Measurements from ENCODE around the gene UAP1.

UAP1 gene

DNA sequence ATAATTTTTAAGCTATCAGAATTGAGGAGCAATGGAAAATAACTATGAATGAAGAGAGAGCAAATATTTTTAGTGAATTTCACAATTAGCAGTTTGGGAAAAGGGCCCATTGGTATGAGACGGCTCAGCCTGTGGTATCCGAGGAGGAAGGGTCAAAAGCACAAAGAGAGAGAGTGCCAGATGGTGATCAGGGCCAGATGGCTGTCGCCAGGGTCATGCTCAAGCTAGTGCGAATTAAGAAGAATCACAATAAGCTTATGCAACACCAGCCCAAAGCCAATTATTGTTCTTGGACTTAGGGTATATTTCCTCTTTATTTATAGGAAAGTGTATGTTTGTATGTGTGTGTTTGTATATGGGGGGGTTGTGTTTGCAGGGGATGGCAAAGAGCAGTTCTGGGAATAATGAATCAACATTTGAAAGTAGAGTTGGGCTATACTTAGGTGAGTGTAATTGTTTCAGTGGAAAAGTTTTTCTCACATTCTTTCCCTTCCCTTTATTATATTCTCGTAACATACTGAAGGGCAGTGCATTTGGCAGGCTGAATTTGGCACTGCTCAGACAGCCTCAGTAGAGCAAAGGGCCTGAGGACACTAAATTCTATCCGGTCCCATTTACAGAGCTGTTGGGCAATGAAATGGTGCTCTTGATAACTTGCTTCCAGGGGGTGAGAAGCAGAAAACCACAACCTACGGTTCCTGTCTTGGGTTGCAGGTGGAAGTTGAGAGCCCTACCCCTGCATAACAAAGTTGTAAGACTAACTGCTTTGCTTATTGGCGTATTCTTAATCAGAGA, 51.3 kb downstream of the UAP1 start:
- FAIRE-seq: no peak
- DNase-seq (ENCODE audit: low spot score): no peak

DNA sequence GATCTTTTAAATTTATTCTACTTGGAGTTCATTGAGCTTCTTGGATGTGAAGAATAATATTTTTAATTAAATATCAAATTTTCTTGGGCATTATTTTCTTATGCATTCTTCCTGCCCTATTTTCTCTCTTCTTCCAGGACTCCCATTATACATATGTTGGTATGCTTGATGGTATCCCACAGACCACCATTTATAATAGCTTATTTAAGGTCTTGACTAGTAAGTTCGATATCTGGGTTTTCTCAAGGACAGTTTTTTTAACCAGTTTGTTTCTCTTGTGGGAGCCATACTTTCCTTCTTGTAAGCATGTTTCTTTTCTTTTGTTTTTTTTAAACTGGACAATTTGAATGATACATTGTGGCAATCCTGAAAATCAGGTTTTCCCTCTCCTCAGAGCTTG, 55.3 kb downstream of the UAP1 start:
- no peak for FAIRE-seq
- DNase-seq (ENCODE audit: low spot score): no peak

DNA sequence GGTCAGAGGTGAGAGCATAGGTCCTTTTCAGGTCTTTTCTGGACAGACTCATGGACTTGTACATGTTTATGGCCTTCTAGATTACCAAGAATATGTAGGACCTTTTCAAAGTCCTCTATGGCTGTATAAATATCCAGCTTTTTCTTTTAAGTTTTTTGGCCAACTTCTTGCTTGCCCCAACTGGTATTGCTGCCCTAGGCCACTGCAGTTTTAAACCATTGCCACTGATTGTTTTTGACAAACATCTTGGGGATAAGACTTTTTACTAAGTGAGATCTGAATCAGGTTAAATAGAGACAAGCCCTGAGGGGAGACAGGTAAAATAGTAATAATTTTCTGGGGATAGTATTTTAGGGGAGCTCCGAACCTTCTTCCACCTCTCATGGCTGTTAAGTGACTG, 56.0 kb downstream of the UAP1 start:
- no peak for FAIRE-seq
- no peak for DNase-seq (ENCODE audit: low spot score)

DNA sequence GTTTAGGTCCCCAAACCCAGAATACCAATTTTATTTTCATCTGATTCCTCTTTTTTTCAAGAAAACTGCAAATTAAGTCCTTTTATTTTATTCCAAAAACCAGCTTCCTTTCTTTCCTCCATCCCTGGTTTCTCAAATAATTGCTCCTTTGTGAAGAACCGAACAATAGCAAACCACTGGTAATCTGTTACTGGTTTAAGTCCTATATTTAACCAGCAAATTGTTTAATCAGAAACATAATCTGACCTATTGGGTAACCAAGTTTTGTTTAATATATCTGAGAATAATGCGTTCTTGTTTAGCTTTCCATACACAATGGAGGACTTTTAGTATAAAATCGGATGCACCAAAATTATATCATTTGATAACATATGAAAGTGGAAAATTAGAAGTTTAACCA, 57.6 kb downstream of the UAP1 start:
- no peak for FAIRE-seq

DNA sequence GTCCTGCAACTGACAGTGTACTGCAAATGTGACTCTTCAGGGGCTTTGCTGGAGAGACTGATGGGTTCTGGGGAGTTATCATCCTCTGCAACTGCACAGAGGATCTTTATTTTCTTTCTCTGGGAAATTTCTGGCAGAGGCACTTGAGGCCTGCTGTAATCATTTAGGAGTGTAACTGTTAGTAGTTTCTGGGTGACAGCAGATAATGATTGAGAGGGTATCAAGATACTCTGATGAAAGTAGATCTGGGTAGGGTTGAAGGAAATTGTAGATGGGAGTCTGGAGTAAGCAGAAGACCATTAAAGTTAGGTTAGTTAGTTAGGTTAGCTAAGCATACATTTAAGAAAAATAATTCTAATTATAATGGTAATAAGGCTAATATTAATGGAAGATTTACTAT, 59.7 kb downstream of the UAP1 start:
- DNase-seq (ENCODE audit: low spot score): no peak

More for the DNA sequence above, 57.6 kb downstream of the UAP1 start:
- DNase-seq (ENCODE audit: low spot score): no peak

DNA sequence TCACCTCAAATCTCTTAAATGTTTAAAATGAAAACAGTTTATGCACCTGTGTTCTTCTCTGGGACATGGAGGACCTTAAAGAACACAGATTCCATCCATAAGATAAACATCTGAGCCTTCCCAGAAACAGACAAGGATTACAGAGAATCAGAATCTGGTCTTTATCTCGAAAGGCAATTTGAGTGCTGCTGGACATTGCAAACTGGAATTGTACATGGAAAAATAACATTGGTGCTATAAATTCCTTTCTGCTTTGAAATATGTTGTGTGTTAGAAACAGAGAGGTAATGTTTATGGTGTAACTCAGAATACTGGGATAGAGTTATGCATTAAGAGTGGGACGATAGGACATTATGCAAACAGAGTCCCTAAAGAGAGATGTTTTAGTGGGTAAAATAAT, 64.2 kb downstream of the UAP1 start:
- DNase-seq (ENCODE audit: low spot score): no peak
- FAIRE-seq: no peak

More for the DNA sequence above, 59.7 kb downstream of the UAP1 start:
- FAIRE-seq: no peak

DNA sequence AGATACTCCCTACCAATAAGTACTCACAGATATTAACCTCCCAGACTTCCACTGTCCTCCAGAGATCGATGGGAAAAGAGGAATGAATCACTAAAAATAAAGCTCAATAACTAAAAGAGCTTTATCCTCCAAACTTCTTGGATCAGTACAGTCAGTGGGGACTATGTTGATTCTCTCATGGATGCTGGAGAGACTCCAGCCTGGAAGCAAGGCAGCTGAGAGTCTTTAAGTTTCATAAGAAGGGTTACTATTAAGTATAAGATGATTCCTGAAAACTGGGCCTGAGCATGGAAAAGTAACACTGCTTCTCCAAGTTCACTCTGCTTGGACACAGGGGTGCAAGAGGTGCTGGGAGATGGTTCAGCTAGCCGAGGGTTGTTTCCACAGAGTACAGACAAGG, 64.6 kb downstream of the UAP1 start:
- no peak for FAIRE-seq
- no peak for DNase-seq (ENCODE audit: low spot score)

DNA sequence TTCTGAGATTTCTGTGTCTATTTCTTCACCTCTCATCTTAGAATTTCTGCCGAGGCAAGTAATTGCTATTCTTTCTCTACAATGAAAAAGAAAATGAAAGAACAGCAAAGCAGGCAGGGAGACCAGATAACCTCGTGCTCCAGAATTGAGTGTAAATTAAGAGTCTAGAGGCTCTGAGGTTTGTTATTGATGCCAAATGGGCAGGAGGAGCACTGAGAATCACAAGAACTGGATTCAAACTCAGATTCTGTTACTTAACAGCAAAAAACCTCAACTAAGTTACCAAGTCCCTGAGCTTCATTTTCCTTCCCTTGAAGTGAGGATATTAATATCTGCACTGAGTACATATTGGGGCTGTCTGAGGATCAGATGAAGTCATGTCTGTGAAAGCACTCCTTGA, 65.2 kb downstream of the UAP1 start:
- no peak for FAIRE-seq

DNA sequence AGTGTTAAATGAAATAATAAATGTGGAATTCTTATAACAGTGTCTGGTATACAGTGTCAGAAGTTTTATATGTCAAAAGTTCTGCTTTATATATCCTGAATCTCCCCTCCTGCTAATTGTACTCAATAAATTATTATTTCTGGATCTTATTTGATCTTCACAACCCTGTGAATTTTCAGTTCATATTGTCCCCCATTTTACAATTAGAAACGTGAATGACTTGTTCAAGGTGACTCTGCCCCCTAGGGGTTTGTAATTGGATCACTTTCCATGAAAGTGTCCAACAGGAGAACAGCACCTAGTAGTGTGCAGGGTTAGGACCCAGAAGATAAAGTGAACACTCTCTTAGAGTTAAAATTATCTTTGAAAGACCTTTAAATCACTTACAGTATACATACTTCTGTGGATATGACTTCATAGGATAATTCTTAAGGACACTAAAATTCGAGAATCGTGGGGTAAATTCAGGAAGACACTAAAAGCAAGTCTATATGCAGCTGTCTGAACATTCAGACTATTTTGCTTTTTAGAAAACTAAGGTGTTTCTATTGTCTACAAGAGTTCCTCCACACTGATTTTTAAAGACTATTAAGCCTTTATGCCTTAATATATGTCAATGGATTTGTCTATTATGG, 66.3 kb downstream of the UAP1 start:
- no peak for DNase-seq (ENCODE audit: low spot score)
- FAIRE-seq: no peak

More for the DNA sequence above, 65.2 kb downstream of the UAP1 start:
- no peak for DNase-seq (ENCODE audit: low spot score)

DNA sequence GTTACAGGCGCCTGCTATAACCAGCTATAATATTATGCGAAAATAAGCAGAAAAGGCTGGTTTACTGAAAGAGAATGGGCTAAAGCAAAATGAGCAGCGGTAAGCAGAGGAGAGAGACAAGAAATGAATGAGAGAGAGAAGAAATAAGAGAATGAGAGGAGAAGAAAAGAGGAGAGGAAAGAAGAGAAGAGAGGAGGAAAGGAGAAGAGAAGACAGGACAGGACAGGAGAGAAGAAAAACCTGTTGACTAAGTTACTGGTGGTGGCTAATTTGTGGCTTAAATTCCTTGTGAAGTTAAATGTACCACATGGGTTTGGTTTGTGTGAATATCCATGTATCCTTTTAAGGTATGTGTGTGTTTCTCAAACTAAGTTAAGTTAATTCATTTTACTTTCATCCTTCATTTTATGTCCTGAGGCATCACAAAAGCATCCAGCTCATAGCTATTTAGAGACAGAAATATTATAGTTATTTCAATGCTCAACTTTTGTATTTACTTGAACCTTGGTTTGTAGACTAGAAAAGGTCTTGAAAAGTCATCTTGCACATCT, 67.6 kb downstream of the UAP1 start:
- FAIRE-seq (no peak), DNase-seq (ENCODE audit: low spot score) (no peak)

DNA sequence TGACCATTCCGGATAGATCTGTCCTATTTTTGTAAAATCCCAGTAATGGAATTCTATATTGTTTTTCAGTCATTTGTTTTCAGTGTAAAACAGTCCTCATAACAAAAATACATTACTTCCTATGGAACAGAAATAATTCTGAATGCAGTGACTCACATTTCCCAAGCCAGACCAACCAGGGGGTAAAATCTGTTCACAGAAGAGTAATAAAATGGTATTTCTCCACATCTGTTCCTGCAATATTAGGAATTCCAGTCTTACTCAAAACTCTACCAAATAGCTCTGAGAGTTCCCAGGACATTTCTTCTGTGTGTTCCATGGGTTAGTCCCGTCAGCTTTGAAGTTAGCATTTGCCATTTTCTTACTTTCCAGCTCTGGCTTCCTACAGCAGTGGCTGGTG, 68.1 kb downstream of the UAP1 start:
- DNase-seq (ENCODE audit: low spot score) (no peak), FAIRE-seq (no peak)

DNA sequence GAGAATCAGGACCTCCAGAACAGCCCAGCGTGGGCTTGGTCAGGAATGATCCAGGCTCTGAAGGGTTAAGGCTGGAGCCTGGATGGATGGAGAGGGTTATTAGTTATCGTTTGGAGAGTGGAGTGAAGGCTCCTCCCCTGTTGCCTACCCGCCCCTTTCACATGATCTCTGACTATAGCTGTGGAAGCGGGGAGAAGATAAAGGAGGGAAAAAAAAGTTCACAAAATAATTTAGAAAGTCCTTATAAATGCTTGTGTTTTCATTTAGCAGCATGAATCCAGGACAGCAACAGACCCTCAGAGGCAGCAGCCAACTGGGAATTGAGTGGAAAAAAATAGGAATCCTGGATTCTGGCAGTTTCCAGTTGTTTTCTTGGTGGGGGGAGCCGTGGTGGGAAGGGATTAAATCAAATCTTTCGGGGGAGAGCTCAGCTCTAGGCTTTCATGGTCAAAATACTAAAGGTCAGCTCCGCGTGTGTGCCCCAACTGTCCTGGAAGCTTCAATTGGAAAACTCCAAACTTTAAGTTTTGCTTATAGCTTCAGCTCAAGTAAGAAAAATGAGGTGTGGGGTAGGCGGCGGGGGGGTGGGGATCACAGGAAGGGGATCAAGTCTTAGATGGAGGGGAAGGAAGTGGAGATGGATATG, 70.1 kb downstream of the UAP1 start:
- FAIRE-seq (no peak), DNase-seq (ENCODE audit: low spot score) (no peak)

DNA sequence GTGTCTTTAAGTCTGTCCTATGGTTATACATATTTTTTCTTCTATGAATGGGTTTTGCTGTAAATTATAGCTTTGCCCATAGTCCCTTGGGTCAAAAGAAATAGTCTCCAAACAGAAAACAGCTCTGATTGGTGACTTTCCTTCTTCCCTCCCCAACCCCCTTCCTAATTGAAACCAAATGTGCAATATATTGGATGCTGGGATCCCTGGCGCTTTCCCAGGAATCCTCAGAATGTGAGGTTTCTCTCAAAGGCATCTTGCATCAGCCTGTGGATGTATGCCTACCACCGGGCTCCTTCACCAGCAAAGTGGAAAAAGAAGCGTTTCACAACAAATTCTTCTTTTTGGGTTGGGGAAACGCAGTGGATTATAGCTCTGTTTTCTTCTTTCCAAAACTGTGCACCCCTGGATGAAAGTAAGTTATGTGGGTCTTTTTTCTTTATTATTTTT, 70.7 kb downstream of the UAP1 start, which contains the start of gene DDR2:
Gene DDR2, plus strand, starts transcription at position 248 of the 450 bp plus-strand sequence. CDS start 86,600 bp downstream, outside the sequence.
- DNase-seq (ENCODE audit: low spot score) (peak; percentile 46), FAIRE-seq (no peak)

DNA sequence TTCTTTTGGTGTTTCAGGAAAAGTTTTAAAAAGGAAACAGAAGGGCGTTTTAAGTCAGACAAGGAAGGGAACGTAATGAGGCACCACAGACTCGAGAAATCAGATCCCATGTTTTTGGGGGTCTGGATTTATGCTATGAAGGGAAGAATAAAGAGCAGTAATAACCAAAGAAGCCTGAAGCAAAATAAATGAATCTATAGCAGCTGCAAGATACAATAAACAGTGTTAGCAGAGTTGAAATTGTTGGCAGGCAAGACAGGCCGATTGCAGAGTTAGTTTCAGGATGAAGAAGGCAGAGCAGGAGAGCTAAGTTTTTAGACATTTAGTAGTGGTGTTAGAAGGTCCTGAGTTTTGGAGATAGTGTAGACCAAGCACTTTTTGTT, 71.2 kb downstream of the UAP1 start:
- FAIRE-seq (no peak), DNase-seq (ENCODE audit: low spot score) (peak; percentile 10)

DNA sequence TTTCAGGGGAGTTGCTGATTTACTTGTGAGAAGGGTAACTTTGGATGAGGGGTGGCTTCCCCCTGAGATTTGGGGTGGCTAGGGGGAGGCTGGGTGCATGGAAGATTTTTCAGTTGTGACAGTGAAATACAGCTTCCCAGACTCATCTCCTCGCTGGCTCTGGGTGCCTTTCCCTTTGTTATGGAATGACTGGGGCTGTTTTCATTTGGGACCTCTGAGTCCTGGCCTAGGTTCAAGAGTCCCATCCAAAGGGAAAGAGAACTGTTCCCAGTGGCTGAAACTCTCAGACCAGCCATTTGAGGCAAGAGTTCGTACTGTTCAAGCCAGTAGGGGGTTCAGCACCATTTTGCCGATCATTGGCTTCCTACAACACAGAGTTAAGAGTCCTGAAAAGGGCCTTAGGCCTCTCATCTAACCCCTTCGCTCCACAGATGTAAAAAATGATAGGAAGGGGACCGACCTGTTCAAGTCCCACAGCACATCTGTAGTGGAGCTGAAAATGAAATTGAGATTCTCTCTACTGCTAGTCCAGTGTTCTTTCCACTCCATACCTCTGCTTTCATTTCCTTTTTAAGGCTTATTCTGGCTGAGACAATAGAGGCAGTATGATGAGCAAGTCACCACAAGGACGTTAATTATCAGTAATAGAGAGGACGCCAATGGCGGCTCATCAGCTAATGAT, 71.7 kb downstream of the UAP1 start:
- FAIRE-seq: no peak
- DNase-seq (ENCODE audit: low spot score): peak; percentile 17

DNA sequence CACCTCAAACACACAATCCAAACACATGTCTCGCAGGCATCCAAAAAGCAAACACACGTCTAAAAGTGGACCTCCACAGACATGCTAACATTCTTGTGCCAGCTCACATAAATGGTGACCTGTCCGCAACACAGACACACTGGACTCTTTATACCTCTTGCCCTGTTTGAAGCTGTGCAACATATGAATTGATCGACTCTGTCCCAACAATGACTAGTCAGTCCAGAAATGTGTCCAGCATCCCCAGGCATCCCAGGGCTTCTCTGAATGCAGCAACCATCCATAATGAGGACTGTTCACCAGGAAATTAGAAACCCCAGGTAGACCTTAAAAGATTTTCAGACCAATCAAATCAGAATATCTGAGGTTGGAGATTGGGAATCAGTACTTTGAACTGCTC, 73.9 kb downstream of the UAP1 start:
- FAIRE-seq (no peak), DNase-seq (ENCODE audit: low spot score) (no peak)

DNA sequence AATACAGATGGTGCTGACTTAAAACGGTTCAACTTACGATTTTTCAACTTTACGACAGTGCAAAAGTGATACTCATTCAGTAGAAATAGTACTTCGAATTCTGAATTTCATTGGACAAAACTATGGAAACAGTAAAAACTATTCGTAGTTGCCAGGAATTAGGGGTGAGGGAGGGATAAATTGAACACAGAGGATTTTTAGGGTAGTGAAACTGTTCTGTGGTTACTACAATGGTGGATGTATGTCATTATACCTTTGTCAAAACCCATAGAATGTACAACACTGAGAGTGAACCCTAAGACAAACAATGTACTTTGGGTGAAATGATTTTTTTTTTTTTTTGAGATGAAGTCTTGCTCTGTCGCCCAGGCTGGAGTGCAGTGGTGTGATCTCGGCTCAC, 78.2 kb downstream of the UAP1 start:
- DNase-seq (ENCODE audit: low spot score): no peak
- FAIRE-seq: no peak

DNA sequence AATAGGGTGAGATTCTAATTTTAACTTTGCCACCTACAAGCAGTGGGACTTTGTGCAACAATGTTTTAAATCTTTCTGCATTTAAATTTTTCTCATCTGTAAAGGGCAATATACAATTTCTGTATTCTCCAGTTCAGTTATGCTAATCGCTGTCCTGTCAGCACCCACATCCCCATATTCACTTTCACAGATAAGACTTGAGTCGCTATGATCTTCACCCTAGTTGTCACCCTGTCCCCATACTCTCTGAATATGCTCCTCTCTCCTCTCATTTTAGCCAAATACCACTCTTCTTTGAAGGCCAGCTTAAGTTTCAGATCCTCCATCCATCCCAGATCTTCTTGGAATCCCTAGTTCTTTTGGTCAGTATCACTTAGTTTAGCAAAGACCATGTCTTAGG, 79.6 kb downstream of the UAP1 start:
- FAIRE-seq: no peak
- no peak for DNase-seq (ENCODE audit: low spot score)

DNA sequence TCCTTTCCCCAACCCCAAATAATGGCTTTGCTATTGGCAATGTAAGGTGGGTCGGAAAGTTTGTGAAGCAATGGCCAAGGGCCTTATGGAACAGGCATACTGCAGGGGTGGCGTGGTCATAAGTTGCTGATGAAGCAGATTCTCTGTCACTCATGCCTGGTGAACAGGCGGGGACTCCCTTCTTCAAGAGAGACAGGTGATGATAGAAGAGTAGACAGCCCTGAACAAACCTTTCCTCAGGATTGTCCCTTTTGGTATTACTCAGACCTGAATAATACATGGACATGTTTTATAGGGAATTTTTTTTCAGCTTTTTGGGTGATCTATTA, 83.4 kb downstream of the UAP1 start:
- DNase-seq (ENCODE audit: low spot score) (no peak), FAIRE-seq (no peak)

DNA sequence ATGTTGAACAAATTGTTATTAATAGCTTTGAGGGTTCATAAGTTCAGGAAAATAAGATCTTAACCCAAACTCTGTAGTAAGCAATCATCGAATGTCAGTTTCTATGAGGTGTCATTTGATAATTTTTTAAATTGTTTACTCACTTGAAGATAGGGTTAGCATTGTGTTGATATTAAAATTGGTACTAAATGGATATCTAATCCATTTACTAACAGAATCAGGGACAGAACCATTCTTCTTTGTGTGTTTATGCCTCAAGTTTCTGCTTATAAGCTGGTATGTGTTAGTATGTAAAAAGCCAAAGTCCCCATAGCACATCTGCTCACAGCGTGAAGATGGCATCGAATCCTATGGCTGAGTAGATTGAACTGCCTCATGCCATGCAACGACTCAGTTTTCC, 84.1 kb downstream of the UAP1 start:
- DNase-seq (ENCODE audit: low spot score) (no peak), FAIRE-seq (no peak)

DNA sequence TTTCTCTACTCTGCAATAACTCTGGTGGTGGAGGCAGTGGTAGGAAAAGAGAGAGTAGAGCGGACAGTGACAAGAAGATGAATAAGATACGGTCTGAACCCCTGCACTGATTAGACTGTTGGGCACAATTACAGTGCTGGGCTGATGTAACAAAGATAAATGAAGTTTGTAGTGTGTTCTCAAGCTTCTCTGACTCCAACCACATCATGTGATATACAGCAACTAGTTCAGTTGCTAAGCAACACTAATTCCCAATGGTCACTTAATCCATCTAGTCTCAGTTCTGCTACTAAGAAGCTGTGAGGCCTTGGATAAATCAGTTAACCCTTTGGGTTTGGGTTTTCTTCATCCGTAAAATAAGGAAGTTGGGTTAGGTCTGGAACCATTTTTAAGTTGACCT, 88.1 kb downstream of the UAP1 start:
- DNase-seq (ENCODE audit: low spot score) (no peak), FAIRE-seq (no peak)
